ENCODE results near the gene WHRN.

GRCh38 chr9:114460513-114461199 is 44.6 kb downstream of the WHRN start:
- TF ChIP-seq TAF1 (IDR thresholded peaks at IDR 0.05; ENCODE audit: borderline replicate concordance, insufficient read depth, low read length) (no peak), REST (IDR thresholded peaks at IDR 0.05; ENCODE audit: insufficient read depth in 1 of 2, low read depth in 2 of 2, low read length in 2 of 2) (no peak), POLR2AphosphoS5 (IDR thresholded peaks at IDR 0.05; ENCODE audit: low read depth, low read length) (no peak), SIN3A (IDR thresholded peaks at IDR 0.05; ENCODE audit: borderline replicate concordance, insufficient read depth, low read length) (no peak), FOXP2 (optimal IDR thresholded peaks at IDR 0.05; ENCODE audit: borderline replicate concordance, extremely low read depth, extremely low read length, insufficient read depth) (no peak)
